ENCODE measurements around the gene COQ4.
"Not testable (repeated sequence)": the region's sequence is repeated elsewhere in the genome, so short reads cannot be mapped to it uniquely, and the experiment has no call there.

The COQ4 gene

GRCh38 chr9:128322404-128323211 is at the start of gene COQ4, which contains the start of gene TRUB2:
Gene COQ4 (plus strand): TSS chr9:128322839. CDS start chr9:128322859, 20 bp downstream.
Gene TRUB2 (minus strand): TSS chr9:128322447. CDS start chr9:128322408, 39 bp downstream.
- DNase-seq (ENCODE audit: low read depth) = peak; percentile 95
- no peak for TF ChIP-seq CTCF (conservative IDR thresholded peaks at IDR 0.05; ENCODE audit: low read depth, low read length)
- peak within 1 kb of the TSS; percentile 92 for H3K4me3 ChIP-seq (ENCODE audit: low read depth, low read length)

- no peak for TF ChIP-seq CTCF (conservative IDR thresholded peaks at IDR 0.05; ENCODE audit: low read depth, low read length)
- peak; percentile 17 for DNase-seq (ENCODE audit: low read depth)
- H3K4me3 ChIP-seq (ENCODE audit: low read depth, low read length) = peak overlapping the region; percentile 95
Measured at GRCh38 chr9:128274245-128274644, 48.4 kb upstream of the COQ4 start.

GRCh38 chr9:128275198-128276007 is 47.2 kb upstream of the COQ4 start, which contains the start of gene GOLGA2:
Gene GOLGA2 (minus strand): TSS chr9:128276007. CDS start chr9:128275976, 31 bp downstream.
- peak; percentile 65 for DNase-seq (ENCODE audit: low read depth)
- no peak for TF ChIP-seq CTCF (conservative IDR thresholded peaks at IDR 0.05; ENCODE audit: low read depth, low read length)
- H3K4me3 ChIP-seq (ENCODE audit: low read depth, low read length) = peak within 1 kb of the TSS; percentile 95

- no peak for TF ChIP-seq CTCF (conservative IDR thresholded peaks at IDR 0.05; ENCODE audit: low read depth, low read length)
- H3K4me3 ChIP-seq (ENCODE audit: low read depth, low read length) = peak within 1 kb of the TSS; percentile 95
Measured at GRCh38 chr9:128276008-128276573, 46.5 kb upstream of the COQ4 start, which contains the start of gene SWI5. Gene SWI5 (plus strand): TSS chr9:128276276.

GRCh38 chr9:128276574-128277270 is 45.9 kb upstream of the COQ4 start:
- TF ChIP-seq CTCF (conservative IDR thresholded peaks at IDR 0.05; ENCODE audit: low read depth, low read length) = no peak
- DNase-seq (ENCODE audit: low read depth) = peak; percentile 24
- peak overlapping the region; percentile 84 for H3K4me3 ChIP-seq (ENCODE audit: low read depth, low read length)

More at GRCh38 chr9:128276008-128276573, 46.5 kb upstream of the COQ4 start, which contains the start of gene SWI5:
- DNase-seq (ENCODE audit: low read depth) = peak; percentile 100

- not testable (repeated sequence) for DNase-seq (ENCODE audit: low read depth)
Measured at GRCh38 chr9:128279088-128280073, 43.3 kb upstream of the COQ4 start.

More at GRCh38 chr9:128279088-128280073, 43.3 kb upstream of the COQ4 start:
- not testable (repeated sequence) for H3K4me3 ChIP-seq (ENCODE audit: low read depth, low read length)

Data from choroid plexus epithelial cell (primary cell).